K562 (cell line): ENCODE data around the gene BPIFB6. TPM values are rescaled to one million over a fixed set of nuclear protein-coding genes. Genes with fewer than 3 reads are reported as not detected.
A peak's percentile ranks its signal among the peaks of the same experiment; 100 is the strongest.

Experiments
- ATAC-seq: fragments of 200-7000 bp; cut with Tn5 transposase; 3 replicates; pipeline ENCODE4 v1.9.1; 2020; ENCODE audit warnings: moderate library complexity
- BruUV-seq: library from RNA; stranded (reverse); fragments of 400-500 nt; replicated peaks from 2 replicates; lab custom pipeline; 2021; lab: Mats Ljungman, UMichigan
- CTCF ChIA-PET: fragments of 300-600 bp; formaldehyde crosslinking; extraction: SDS; loops from one replicate; lab custom pipeline; 2021; ENCODE audit warnings: low intra/inter-chr PET ratio; lab: Yijun Ruan, JAX
- POLR2A ChIA-PET: fragments of 300-600, 350-650 bp; sonication (Branson Sonifier 250); formaldehyde crosslinking; extraction: SDS; loops from one replicate; lab custom pipeline; 2021; ENCODE audit warnings: antibody characterized with exemption, inconsistent platforms; lab: Yijun Ruan, JAX
- DNase-seq, 4 experiments: peaks; one replicate each; pipeline versions ENCODE4 v3.0.0 to v3.0.0-alpha.2; 2011 to 2018; ENCODE audit warnings: low spot score in 3 of 4, mixed read lengths in 3 of 4; ENCODE audit errors: extremely low read depth in 1 of 4
- FAIRE-seq: peaks from 2 replicates; lab custom pipeline; 2011; peaks lifted over from hg19 to GRCh38; lab: Jason Lieb, UNC
- H2AFZ ChIP-seq: 2 replicates; pipeline ENCODE4 v1.6.0; 2011; ENCODE audit warnings: low read depth, low read length, control low read depth, inconsistent platforms
- H3K27ac ChIP-seq: fragments of 200-600 bp; 3 replicates; pipeline ENCODE4 v1.8.0; 2011; ENCODE audit warnings: low read depth, mild to moderate bottlenecking, control low read depth, inconsistent platforms, low read length, moderate library complexity, mixed read lengths; ENCODE audit errors: extremely low read depth
- H3K27me3 ChIP-seq, 2 experiments: fragments of 300-600 bp in 1 of 2; 2 replicates in 1 of 2; 3 replicates in 1 of 2; pipeline versions ENCODE4 v1.6.0 to v1.8.0; 2011; ENCODE audit warnings: inconsistent platforms in 2 of 2, low read length in 2 of 2, mild to moderate bottlenecking in 1 of 2, mixed read lengths in 1 of 2, moderate library complexity in 1 of 2; ENCODE audit not compliant: control insufficient read depth in 2 of 2, insufficient read depth in 2 of 2
- H3K36me3 ChIP-seq: fragments of 300-600 bp; 3 replicates; pipeline ENCODE4 v1.8.0; 2011; ENCODE audit warnings: mild to moderate bottlenecking, low read length, inconsistent platforms; ENCODE audit not compliant: control insufficient read depth, insufficient read depth
- H3K4me1 ChIP-seq, 2 experiments: fragments of 200-600 bp in 1 of 2; replicated peaks in 1 of 2; 2 replicates in 1 of 2; 3 replicates in 1 of 2; pipeline versions ENCODE4 v1.5.1 to v1.8.0; 2011; ENCODE audit warnings: inconsistent platforms in 2 of 2, low read length in 2 of 2, mild to moderate bottlenecking in 1 of 2, mixed read lengths in 1 of 2, moderate library complexity in 1 of 2; ENCODE audit not compliant: control insufficient read depth in 2 of 2, insufficient read depth in 2 of 2
- H3K4me2 ChIP-seq: 2 replicates; pipeline ENCODE4 v1.6.1; 2011; ENCODE audit warnings: low read length, control low read depth, inconsistent platforms, mixed read lengths; ENCODE audit not compliant: insufficient read depth
- H3K4me3 ChIP-seq: fragments of 200-600 bp; sonication (generic), shearing (Covaris generic); 2 replicates; pipeline ENCODE4 v1.5.1; 2016; ENCODE audit warnings: control low read depth, inconsistent platforms
- H3K79me2 ChIP-seq: fragments of 200-600 bp; 3 replicates; pipeline ENCODE4 v1.8.0; 2011; ENCODE audit warnings: low read length, inconsistent platforms; ENCODE audit not compliant: control insufficient read depth, insufficient read depth
- H3K9ac ChIP-seq, 2 experiments: 2 replicates each; pipeline versions ENCODE4 v1.6.0 to v1.6.1; 2011; ENCODE audit warnings: low read depth in 2 of 2, low read length in 2 of 2, control low read depth in 1 of 2, inconsistent platforms in 1 of 2, mild to moderate bottlenecking in 1 of 2, mixed read lengths in 1 of 2; ENCODE audit not compliant: insufficient read depth in 1 of 2
- H3K9me1 ChIP-seq: one replicate; pipeline ENCODE4 v1.6.0; 2011; ENCODE audit warnings: inconsistent platforms, mild to moderate bottlenecking, low read length, moderate library complexity; ENCODE audit not compliant: control insufficient read depth, insufficient read depth
- H3K9me3 ChIP-seq: replicated peaks from 2 replicates; pipeline ENCODE4 v1.5.1; 2011; ENCODE audit warnings: low read depth, low read length, inconsistent platforms; ENCODE audit not compliant: control insufficient read depth, insufficient read depth
- H4K20me1 ChIP-seq: replicated peaks from 2 replicates; pipeline ENCODE4 v1.6.1; 2011; ENCODE audit warnings: low read length, inconsistent platforms, mixed read lengths; ENCODE audit not compliant: control insufficient read depth, insufficient read depth
- ATF3 ChIP-seq, 2 experiments: fragments of 450-650 bp in 1 of 2; sonication (generic) in 1 of 2; formaldehyde crosslinking in 1 of 2; IDR thresholded peaks in 1 of 2; conservative IDR thresholded peaks in 1 of 2; 2 replicates each; pipeline versions ENCODE4 v1.6.1 to v1.8.1; 2016 to 2023; ENCODE audit warnings: mild to moderate bottlenecking in 2 of 2, moderate library complexity in 2 of 2, inconsistent platforms in 1 of 2, missing genetic modification reagents in 1 of 2
- ATF6 ChIP-seq: sonication (generic); formaldehyde crosslinking; IDR thresholded peaks from 2 replicates; pipeline ENCODE4 v1.4.0; 2020; ENCODE audit warnings: mild to moderate bottlenecking, missing genetic modification reagents
- BHLHE40 ChIP-seq: IDR thresholded peaks from 2 replicates; pipeline ENCODE4 v1.6.1; 2011; ENCODE audit warnings: low read length, improper control_type of control experiment
- CBX5 ChIP-seq: IDR thresholded peaks from 2 replicates; pipeline ENCODE4 v1.6.1; 2014; ENCODE audit warnings: low read depth, borderline replicate concordance
- CHD1 ChIP-seq: fragments of 200-600 bp; sonication (generic); IDR thresholded peaks from one replicate; pipeline ENCODE4 v1.6.1; 2012; ENCODE audit warnings: mild to moderate bottlenecking, moderate library complexity, low read length, inconsistent platforms
- HINFP ChIP-seq: fragments of 450-650 bp; conservative IDR thresholded peaks from 2 replicates; pipeline ENCODE4 v1.6.1; 2016; ENCODE audit warnings: missing genetic modification characterization, low read depth, mild to moderate bottlenecking, control low read depth, missing compliant biosample characterization
- KLF1 ChIP-seq: fragments of 450-650 bp; IDR thresholded peaks from 2 replicates; pipeline ENCODE4 v1.6.1; 2016; ENCODE audit warnings: missing genetic modification characterization, missing compliant biosample characterization
- PCBP1 ChIP-seq: fragments of 200-400 bp; formaldehyde crosslinking; IDR thresholded peaks from 2 replicates; pipeline ENCODE4 v1.6.1; 2018; ENCODE audit warnings: mild to moderate bottlenecking, low read depth, low read length; ENCODE audit not compliant: poor library complexity, severe bottlenecking
- SNRNP70 ChIP-seq: fragments of 200-400 bp; formaldehyde crosslinking; optimal IDR thresholded peaks from 2 replicates; pipeline ENCODE3; 2017; ENCODE audit warnings: low read depth, low read length
- SRF ChIP-seq, 2 experiments: fragments of 250-450, 450-650 bp in 1 of 2; sonication (Bioruptor Pico) in 1 of 2; sonication (generic) in 1 of 2; formaldehyde crosslinking; IDR thresholded peaks; 2 replicates each; pipeline versions ENCODE4 v1.5.0 to v1.5.1; 2020 to 2022; ENCODE audit warnings: mild to moderate bottlenecking in 1 of 2, missing genetic modification reagents in 1 of 2
- TEAD2 ChIP-seq: fragments of 450-650 bp; IDR thresholded peaks from 2 replicates; pipeline ENCODE4 v1.6.1; 2016; ENCODE audit warnings: missing genetic modification characterization, control low read depth, missing compliant biosample characterization
- ZBTB7A ChIP-seq: IDR thresholded peaks from 2 replicates; pipeline ENCODE4 v1.6.1; 2011; ENCODE audit warnings: low read depth, mild to moderate bottlenecking, low read length, moderate library complexity, borderline replicate concordance; ENCODE audit not compliant: control insufficient read depth
- ZNF75A ChIP-seq: fragments of 450-650 bp; formaldehyde crosslinking; IDR thresholded peaks from 2 replicates; pipeline ENCODE4 v1.4.0; 2020; ENCODE audit warnings: mild to moderate bottlenecking
- ZNF785 ChIP-seq: fragments of 250-450 bp; sonication (Bioruptor Pico); IDR thresholded peaks from 2 replicates; pipeline ENCODE4 v1.4.0; 2020; ENCODE audit warnings: mild to moderate bottlenecking
- WGBS: fragments of 100-300 bp; shearing (Covaris generic); methylation state at CpG from one replicate; pipeline ENCODE4 v1.1.6; 2016; ENCODE audit warnings: low coverage, mixed read lengths; ENCODE audit not compliant: insufficient coverage; ENCODE audit errors: missing lambda C conversion rate; 5-methylcytosine and 5-hydroxymethylcytosine counted together
- in situ Hi-C: fragments of 300-500 bp; cut with MboI; formaldehyde crosslinking; loops from 4 replicates; pipeline ENCODE4 v1.15.0; 2018; ENCODE audit warnings: inconsistent platforms, mixed read lengths
- intact Hi-C: fragments of 100-400 bp; cut with micrococcal nuclease; formaldehyde crosslinking; loops from 2 replicates; pipeline ENCODE4 v1.14.2; 2022
- polyA plus RNA-seq, 8 experiments: library from polyadenylated mRNA; depleted of rRNA in 4 of 8; stranded (reverse) in 5 of 8; unstranded in 3 of 8; fragments of >200 nt; fragmentation: Nextera tagmentation in 2 of 8; fragmentation: Illumina TruSeq in 1 of 8; extraction: Ambion mirVana in 2 of 8; extraction: Trizol in 1 of 8; gene quantifications; 2 replicates each; pipeline versions ENCODE4 v1.2.1 to v1.2.3, GENCODE V29; 2011 to 2014; ENCODE audit warnings: inconsistent platforms in 1 of 8, missing spikeins in 1 of 8
- total RNA-seq, 7 experiments: library from RNA; depleted of rRNA in 6 of 7; stranded (reverse); fragments of >200 nt in 6 of 7; fragmentation: Illumina TruSeq in 2 of 7; extraction: Trizol in 2 of 7; gene quantifications; 2 replicates each; pipeline versions ENCODE4 v1.2.1 to v1.2.3, GENCODE V29; 2011 to 2021; ENCODE audit warnings: low replicate concordance in 1 of 7
- TF ChIP-seq, protein P1 (sequence below): fragments of 200-800 bp; sonication (Bioruptor generic); IDR thresholded peaks from 2 replicates; pipeline ENCODE4 v1.6.1; 2017; ENCODE audit warnings: missing genetic modification characterization, missing compliant biosample characterization
- TF ChIP-seq, protein P2 (sequence below): fragments of 250-450 bp; sonication (Bioruptor Pico); IDR thresholded peaks from 2 replicates; pipeline ENCODE4 v1.5.0; 2021

Gene BPIFB6
- total and polyA plus RNA-seq, 9 of the 15 experiments (the other 6 are each of a cell fraction or from before 2014, with no cell fraction given) = not detected

DNA sequence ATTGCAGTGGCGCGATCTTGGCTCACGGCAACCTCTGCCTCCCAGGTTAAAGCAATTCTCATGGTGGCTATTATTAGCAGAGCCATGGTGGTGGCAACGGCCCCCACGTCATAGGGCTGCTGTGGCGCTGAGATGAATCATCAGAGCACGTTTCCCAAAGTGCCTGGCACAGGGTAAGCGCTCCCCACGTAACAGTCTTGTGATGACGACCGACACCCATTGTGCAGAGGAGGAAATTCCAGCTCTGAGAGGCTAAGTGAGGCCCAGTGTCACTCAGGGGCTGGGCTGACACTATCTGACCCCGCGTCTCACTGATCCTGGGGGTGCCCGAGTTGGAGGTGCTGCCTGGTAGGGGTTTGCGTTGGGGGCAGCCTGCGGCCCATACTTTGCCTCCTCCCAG lies 43.4 kb upstream of the BPIFB6 start:
- no peaks in the 10 kb centered on the region for H3K36me3 ChIP-seq
- no peak overlapping the region for H3K4me3 ChIP-seq
- ChIA-PET CTCF (interaction anchor here (0.6 kb wide), 1 partner anchor 100 kb away, joined by 3 read pairs; no protein-coding TSS in a partner anchor), POLR2A (no interaction called here)
- H3K4me2 ChIP-seq = no peak overlapping the region
- H3K9me3 ChIP-seq = no peaks in the 10 kb centered on the region
- H4K20me1 ChIP-seq = 0 out of 2 replicates have a peak, but pooled peaks cover 11% of the 10 kb centered on the region
- H2AFZ ChIP-seq = no peak overlapping the region
- FAIRE-seq (no peak), DNase-seq (no peak), ATAC-seq (no peak)
- no peak overlapping the region for H3K9ac ChIP-seq
- H3K9me1 ChIP-seq = no peaks in the 10 kb centered on the region
- in situ Hi-C loops = no loop called here
- WGBS = 15% methylated on average over 16 of the region's 16 CpGs
- H3K79me2 ChIP-seq = no peaks in the 10 kb centered on the region
- BruUV-seq = no TSS peak
- H3K27me3 ChIP-seq = peaks cover 4 to 36% of the 10 kb centered on the region in 2 experiments; a peak in 4 of 5 replicates
- no peak for TF ChIP-seq ATF6 (CRISPR knock-in tag)
- TF ChIP-seq SRF (CRISPR knock-in tag; IDR thresholded peaks at IDR 0.05) = no peak
- TF ChIP-seq, protein P1, sequence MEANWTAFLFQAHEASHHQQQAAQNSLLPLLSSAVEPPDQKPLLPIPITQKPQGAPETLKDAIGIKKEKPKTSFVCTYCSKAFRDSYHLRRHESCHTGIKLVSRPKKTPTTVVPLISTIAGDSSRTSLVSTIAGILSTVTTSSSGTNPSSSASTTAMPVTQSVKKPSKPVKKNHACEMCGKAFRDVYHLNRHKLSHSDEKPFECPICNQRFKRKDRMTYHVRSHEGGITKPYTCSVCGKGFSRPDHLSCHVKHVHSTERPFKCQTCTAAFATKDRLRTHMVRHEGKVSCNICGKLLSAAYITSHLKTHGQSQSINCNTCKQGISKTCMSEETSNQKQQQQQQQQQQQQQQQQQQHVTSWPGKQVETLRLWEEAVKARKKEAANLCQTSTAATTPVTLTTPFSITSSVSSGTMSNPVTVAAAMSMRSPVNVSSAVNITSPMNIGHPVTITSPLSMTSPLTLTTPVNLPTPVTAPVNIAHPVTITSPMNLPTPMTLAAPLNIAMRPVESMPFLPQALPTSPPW (CRISPR knock-in tag) = no peak
- no peak for TF ChIP-seq CBX5
- TF ChIP-seq BHLHE40 = 0 out of 2 replicates have a peak, but pooled peaks have one; percentile 26
- TF ChIP-seq ATF3 (IDR thresholded peaks at IDR 0.05) = 0 out of 2 replicates have a peak, but pooled peaks have one; percentile 9
- no peak for TF ChIP-seq ATF3 (CRISPR knock-in tag; conservative IDR thresholded peaks at IDR 0.05)
- TF ChIP-seq ZNF75A (CRISPR knock-in tag) = no peak
- TF ChIP-seq CHD1 = no peak
- TF ChIP-seq ZBTB7A = no peak
- TF ChIP-seq ZNF785 = no peak
- no peak for TF ChIP-seq PCBP1
- TF ChIP-seq, protein P2, sequence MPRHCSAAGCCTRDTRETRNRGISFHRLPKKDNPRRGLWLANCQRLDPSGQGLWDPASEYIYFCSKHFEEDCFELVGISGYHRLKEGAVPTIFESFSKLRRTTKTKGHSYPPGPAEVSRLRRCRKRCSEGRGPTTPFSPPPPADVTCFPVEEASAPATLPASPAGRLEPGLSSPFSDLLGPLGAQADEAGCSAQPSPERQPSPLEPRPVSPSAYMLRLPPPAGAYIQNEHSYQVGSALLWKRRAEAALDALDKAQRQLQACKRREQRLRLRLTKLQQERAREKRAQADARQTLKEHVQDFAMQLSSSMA (CRISPR knock-in tag) = no peak
- no peak for TF ChIP-seq TEAD2 (tag)
- TF ChIP-seq SNRNP70 = no peak
- TF ChIP-seq KLF1 (tag) = no peak
- TF ChIP-seq HINFP = no peak
- H3K27ac ChIP-seq = no peak overlapping the region
- H3K4me1 ChIP-seq = no peaks in the 10 kb centered on the region; a peak in 1 of 5 replicates
- intact Hi-C loops = no loop called here
